HG03139 (cell line): ENCODE data around the gene TUSC7.

Experiments used
- ATAC-seq: cut with Tn5 transposase; IDR thresholded peaks from one replicate; pipeline ENCODE4 v1.9.1; 2021; ENCODE audit not compliant: unreplicated experiment

The TUSC7 gene

DNA sequence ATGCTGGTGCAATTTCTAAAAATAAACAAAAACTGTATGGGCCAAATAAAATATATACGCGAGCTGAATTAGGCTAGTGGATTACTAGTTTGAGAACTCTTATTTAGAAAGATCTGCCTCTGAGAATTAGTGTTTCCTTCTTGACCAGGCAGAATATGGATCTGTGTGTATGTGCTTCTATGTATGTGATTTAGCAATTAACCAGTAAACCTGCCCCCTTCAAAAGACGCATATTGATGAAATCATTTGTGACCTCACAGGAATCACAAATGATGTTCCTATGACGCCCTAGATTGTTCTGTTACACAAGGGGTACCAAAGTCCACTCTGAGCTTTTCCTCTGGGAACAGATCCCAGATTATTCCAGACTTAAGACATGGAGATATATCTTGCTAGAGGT, at the start of gene TUSC7:
Gene TUSC7 (plus strand): TSS at position 301 of the 400 bp plus-strand sequence.
- ATAC-seq = no peak

DNA sequence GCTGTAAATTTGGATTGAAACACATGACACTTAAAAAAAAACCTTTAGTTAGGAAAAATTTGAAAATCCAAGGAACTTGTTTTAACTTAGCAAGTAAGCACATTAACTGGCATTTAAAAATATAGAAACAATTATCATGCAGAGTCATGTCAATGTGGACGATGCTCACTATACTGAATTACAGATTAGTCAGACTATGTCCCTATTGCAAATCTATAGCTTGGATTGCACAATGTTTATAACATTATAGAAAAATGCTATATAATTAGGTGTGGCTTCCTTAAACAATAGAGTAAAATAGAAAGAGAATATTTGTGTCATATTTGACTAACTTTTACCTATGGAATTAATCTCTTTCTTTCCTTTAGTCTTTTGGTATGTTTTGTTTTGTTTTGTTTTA, 48.4 kb upstream of the TUSC7 start:
- ATAC-seq = no peak

DNA sequence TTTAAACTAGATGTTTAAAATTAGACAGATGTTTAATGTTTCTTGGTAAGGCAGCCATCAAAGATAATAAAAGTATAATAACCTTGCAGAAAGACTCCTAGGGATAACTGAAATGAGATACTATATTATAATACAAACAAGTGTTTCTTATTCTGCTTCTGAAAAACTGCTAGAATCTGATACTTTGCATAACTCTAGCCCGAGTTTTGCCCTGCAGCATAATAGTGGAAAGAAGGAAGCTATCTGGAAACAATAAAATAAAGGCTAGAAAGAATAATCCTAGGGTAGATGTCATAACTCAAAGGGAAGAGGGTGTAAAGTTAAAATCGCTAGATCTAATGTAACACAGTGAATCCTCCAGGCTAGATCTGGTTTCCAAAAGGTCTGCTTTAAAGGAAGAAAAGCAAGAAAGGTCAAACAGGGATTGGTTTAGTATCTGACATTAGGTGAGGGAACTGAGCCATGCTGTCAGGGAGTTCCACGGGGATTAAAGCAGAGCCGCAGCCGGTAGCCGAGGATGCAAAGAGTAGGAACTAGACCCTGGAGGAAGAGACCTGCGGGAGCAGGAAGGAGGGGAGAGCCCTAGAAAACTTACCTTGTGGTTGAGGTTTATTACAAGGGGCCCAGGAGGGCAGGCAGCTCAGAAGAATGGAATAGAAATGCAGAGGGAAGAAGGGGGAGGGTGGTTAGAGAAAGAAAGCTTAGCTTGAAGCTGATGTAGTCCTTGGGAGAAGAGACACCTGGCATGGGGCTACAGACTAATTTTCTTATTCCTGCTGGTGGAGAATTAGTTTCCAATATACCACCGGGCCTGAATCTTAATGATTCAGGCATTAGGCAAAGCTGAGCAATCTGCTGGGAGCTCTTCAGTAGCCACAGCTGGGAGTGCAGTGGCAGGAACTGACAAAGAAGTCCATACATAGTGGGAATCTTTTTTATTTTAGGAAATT, 46.1 kb upstream of the TUSC7 start:
- ATAC-seq = no peak

DNA sequence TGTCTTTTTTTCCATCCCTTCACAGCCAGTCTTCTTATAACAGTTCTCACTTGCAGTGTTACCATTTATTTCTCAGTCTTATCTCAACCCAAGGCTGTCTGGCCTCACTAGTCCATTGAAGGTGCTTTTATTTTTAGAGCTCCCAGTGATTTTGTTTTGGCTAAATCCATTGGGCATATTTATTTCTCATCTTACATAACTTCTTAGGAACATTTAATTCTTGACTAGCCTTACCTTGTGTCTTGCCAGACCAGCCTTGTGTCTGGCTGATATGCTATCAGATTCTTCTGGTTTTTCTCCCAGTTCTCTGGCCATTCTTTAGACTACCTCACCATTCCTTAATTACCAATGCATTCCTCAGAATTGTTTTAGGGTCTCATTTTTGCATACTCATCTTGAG, 42.3 kb upstream of the TUSC7 start:
- ATAC-seq = no peak

DNA sequence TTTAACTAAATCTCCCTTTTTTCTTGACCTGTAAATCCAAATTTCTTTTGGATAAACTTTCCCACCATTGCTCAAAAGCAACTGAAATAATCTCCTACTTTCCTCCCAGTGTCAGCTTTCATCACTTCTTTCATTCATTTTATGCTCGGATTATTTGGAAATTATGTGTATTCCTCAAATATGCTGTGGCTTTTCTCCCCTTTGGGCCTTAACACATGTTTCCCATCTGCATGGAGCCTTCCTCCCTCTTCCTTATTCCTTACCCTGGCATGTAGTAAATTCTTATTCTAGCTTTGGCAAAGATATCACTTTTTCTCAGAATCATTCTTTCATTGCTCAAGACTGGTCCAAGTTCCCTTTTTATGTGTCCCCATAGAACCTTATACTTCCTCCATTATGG, 41.8 kb upstream of the TUSC7 start:
- ATAC-seq = no peak

DNA sequence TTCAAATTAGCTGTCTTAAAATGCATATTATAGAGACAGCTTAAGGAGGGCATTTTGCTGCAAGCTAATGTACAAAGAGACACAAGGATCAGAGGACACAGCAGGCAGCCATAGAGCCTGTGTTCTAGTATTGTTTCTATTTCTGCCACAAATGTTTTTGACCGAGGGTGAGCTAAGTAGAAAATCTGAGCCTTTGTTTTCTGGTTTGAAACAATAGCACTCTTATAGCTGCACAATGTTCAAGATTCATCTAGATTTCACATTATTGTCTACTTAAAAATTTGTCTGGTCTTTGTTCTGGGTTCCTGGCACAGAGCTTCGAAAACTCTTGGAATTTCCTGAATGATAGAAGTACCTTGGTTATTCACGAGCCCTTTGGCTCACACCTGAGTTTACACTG, 40.0 kb upstream of the TUSC7 start:
- no peak for ATAC-seq

DNA sequence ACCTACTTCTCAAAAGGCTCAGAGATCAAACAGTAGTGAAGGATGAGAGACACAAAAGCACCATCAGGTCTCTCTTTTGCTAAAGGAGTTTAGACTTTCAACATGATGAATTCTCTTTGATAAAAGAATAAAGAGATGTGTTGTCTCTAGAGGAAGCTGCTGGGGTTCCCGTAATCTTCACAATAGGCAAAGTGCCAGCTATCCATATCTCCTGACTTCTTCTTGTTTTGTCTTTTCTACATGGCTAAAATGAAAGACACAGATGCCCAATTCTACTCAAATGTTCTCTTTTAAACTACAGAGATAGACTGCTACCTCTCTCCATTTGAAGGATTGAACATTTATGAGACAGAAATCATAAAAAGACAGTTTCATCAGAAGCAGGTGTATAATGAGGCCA, 38.4 kb upstream of the TUSC7 start:
- ATAC-seq = no peak

DNA sequence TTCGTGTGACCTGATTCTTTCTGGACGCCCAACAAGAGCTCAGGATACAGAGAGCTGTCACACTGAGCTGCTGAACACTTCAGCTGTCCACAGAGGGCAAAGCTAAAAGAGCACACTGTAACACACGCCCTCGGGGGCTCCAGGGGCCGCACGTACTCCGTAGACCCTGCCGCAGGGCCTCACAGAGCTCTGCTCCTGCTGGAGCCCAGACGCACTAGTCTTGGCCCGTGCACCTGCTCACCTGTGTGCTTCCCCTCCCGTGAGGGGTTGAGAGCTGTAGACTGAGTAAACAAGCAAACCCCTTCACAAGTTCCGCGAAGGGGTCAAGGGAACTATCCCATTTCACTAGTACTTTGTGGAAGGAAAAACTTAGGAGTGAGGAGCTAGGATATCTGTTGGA, 30.7 kb upstream of the TUSC7 start:
- ATAC-seq = no peak

DNA sequence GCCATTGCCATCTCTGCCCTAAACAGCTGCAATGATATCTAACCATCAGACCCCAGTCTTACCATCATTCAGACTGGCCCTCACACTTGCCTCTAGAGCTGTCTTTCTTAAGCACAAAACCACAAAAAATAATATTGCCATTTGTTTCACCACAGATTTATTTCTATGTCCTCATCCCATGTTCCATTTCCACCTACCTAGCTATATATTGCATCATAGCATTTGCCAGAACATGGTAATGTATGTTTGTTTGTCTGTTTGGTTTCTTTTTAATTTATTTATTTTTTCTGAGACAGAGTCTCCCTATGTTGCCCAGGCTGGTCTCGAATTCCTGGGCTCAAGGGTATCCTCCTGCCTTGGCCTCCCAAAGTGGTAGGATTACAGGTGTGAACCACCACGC, 18.5 kb upstream of the TUSC7 start:
- no peak for ATAC-seq

DNA sequence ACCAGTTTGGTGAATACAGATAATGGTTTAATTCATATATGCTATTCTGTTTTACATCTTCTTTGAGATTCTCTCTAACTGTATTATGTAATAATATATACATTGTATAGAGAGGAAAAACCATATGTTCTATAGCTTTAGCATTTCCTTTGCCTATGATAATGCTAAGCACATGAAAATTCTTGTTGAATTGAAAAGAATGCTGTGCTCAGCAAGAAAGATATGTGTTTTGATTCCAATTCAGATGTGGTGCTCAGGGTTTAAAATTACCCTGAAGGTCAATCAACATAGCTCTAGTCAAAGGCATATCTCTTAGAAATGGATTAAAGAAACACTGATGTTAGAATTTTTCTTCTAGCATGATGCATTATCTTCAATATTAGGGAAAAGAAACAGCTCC, 8.5 kb upstream of the TUSC7 start:
- no peak for ATAC-seq

DNA sequence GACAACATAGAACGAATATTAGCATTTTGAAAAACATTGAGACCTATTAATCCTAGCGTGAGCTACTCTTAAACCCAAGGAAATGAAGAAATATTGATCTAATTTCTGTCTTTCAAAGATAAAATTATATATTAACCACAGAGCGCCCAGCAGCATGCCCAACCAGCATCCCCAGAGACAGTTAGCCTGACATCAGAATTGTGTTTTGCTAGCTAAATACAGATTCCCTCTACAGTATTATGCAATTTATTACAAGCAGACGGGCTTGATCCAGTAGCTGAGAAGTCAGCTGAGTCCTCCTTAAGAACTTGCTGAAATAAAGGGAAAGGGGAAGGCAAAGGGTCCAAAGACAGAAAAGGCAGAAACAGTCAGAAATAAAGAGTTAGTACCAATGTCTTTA, 7.2 kb upstream of the TUSC7 start:
- ATAC-seq = no peak

DNA sequence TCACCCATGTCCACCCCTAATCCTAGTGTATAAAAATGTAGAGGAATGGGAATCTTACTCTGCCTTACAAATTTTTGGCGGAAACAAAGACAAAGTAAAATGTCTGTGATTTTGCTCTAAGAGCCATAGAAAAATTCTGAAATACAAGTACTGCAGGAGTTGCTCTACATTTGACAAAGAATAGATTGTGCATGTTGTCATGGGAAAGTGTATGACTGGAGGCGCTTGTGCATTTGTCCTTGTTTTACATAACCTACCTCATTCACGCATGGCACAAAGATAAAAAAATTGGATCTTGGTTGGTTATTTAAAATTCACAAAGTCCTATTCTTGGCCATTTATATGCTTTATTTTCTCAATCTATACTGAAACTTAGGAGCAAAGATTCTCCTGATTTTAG, 2.0 kb upstream of the TUSC7 start:
- no peak for ATAC-seq

DNA sequence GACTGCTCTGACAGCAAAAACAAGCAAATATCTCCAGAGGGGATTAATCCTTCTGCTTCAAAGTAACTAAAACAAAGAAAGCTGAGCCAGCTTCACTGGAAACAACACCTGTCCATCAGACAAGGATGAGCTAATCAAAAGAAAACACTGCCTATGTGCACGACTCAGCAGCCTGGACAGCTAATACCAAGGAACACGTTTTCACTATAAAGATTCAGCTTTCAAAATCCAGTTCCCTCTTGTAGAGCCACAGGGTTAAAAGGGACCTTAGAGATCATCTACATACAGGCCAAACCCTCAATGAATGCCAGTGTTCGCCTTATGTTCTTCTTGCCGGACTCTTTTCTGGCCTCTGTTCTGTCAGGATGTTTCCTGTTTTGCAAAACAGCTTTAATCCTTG, 6.9 kb downstream of the TUSC7 start:
- ATAC-seq = no peak

DNA sequence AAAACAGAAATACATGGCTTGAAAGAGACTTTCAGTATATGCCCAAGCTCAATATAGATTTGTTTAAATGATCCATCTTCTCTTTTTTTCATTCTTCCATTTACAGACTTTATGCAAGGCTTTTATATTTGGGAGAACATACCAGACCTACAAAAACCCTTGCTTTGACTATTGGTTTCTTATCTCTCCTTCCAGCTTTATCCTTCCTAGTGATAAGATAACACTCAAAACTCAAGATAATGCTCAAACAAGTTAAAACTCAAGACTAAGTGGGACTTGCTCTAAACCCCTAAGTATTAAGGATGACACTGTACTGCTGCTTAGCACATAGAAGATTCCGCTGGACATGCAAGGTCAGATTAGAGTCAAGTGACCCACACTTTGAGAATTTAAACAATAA, 8.0 kb downstream of the TUSC7 start:
- ATAC-seq = no peak

DNA sequence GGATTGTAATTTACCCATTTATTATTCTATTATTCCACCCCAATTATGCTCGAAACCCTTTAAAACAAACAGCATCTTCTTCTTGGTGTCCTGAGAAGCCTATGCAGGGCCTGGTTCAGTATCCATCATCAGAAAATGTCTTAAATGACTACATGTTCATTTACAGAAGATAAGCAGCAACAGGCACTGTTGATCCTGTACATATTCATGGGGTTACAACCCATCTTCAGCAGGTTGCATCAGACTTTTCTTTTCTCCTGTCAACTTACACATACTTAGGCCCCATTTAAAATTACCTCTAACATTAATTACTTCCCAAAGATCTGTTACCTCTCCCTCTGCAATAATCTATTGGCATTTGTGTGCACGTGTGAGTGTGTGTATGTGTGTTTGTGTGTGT, 18.9 kb downstream of the TUSC7 start:
- ATAC-seq = no peak

DNA sequence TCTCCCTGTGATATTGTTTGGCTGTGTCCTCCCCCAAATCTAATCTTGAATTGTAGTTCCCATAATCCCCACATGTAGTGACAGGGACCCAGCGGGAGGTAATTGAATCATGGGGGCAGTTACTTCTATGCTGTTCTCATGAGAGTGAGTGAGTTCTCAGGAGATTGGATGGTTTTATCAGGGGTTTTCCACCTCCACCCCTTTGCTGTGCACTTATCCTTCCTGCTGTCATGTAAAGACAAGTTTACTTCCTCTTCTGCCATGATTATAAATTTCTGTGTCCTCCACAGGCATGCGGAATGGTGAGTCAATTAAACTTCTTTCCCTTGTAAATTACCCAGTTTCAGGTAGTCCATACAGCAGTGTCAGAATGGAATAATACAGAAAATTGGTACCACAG, 24.7 kb downstream of the TUSC7 start:
- ATAC-seq = no peak

DNA sequence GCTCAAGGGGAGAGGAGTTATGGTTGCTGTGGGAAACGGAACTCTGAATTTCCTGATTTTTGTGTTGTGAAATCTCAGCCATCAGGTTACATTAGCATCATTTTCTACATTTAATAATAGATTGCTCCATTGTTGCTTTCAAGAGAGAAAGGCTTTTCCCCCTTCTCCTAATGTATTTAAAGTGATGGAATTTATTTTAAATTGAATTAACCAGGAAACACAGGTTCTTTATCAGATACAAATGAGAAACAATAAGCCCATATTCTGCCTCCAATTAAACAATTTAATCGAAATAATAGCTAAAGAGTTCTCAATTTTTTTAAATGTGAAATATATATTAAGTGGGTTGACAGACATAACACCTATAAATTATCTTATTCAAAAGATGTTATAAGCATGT, 30.1 kb downstream of the TUSC7 start:
- no peak for ATAC-seq

DNA sequence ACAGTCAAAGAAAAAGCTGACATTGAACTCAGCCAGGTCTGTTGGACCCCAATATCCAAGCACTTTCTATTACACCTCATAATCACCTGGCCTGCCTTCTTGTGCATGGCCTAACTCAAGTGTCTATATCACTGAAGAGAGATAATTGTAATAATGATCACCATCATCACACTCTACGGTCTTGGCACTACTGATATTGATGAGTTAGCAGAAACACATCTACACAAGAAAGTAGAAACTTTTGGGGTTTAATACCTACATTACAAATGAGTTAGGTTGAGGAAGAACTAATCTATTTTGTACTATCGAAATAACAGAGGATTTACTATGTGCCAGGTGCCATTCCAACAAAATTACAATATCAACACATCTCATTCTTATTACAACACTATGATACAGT, 30.7 kb downstream of the TUSC7 start:
- no peak for ATAC-seq

DNA sequence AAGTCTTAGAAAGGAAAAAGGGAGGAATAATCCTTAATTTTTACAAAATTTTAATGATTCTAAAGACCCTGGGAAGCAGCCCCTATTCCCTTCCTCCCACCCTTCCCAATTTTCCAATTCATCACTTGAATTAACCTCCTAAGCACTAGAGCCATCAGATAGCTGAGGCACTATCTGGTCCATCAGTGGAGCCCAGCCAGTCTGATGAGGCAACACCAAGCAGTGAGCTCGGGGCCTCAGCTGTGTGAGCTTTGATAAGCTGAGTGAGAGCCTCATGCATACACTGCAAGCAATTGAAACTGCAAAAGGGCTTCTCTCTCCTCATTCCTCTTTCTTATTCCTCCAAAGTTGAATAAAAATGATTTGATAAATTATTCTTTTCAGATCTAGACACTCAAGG, 31.9 kb downstream of the TUSC7 start:
- no peak for ATAC-seq

DNA sequence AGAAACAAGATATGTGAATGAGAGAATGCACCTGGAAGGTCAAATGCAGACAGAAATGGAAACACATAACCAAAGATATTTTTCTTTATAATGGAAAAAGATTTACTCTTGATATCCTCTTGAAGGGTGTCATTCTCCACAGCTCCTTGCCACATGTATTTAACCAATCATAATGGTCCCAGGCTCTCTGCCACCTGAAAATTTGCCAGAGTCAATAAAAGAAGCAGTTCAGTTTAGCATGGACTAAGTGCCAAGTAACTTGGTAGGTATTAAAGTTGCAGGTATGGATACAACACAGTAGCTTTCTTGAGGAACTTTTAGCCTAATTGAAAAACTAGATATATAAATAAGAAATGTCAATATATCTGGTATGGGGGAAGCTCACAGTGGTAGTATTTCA, 33.5 kb downstream of the TUSC7 start:
- no peak for ATAC-seq

DNA sequence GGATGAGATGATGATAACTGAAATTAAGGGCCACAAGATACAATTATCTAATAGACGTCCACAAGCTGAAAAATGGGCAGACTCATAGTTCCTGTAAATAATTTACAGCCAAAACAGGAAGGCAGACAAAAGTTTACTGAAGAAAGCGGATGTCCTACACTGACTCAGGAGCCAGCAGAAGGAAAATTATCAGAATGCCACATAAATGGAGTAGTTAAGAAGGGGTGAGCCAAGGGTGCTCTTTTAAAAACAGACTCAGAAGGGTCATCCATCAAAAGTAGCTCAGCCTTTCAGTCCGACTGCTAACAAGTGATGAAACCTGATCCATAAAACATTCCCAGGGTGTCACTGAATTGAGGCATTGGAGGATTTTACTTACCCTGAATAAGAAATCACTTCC, 39.8 kb downstream of the TUSC7 start:
- no peak for ATAC-seq

DNA sequence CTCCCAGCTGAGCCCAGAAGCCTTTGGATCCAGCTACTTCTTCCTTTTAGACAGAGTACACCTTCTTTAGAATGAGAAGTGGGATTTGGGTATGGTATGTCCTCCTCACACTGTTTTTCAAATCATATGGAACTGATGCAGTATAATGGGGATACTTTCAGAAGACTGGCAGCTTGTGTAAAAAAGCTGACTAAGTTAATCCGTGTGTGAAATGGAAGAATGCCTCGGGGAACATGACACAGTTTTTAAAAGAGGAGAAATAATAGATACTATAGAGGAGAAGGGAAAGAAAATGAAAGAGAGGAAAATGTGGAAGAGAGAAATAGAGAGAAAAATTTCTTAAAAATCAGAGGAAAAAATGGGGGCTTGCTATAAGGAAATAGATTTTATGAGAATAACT, 47.7 kb downstream of the TUSC7 start:
- no peak for ATAC-seq

DNA sequence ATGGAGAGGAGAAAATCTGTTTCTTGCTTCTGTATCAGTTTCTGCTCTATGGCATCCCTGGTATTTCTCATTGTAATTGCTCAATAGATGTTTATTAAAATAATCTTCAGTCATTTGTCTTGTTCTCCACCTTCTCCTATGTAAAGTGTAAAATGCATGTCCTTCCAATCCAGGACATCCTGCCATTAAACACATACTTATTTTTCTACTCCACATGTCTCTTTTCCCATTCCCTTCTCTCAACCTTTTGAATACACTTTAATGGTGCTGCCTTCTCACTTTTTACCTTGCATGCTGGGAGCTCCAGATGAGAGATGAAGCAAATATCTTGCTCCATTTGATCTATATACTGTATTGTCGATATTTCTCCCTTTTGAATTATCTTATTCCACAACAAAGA, 49.7 kb downstream of the TUSC7 start:
- ATAC-seq = no peak
